ENCODE measurements around the gene PGBD4.

Gene PGBD4

DNA sequence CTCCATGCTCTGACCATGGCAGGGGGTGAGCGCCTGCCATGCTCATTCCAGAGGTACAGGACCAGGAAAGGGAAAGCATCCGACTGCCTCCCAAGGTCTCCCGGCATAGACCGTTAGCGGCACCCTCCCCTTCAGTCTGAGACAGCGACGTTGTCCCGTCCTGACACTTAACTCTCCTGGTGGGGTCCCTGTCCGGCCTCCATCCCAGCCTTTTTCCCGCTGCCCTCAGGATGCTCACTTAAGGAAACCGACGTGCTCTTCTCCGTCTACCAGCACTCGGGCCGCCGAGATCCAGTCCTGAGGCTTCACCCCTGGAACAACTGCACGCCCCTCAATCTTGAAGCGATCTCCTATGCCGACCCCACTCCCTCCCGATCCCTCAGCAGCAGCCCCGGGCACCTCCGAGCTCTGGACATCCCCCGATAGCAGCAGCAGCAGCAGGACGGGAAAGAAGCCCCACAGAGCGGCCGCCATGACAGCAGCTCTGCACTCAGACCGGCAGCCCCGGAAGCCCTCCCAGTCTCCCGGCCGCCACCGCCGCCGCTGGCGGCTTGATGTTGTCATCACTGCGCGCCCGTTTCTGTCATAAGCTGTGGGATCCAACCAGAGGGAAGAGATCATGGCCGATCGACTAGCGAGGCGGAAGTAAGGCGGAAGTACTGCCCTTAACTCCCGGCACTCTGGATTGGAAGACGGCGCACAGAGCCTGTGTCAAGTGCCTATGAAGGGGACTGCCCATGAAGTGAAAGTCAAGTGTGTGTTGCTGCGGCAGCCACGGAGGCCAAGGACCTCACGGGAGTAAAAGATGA lies at the start of gene PGBD4, which contains the start of gene EMC7:
Gene PGBD4, plus strand, starts transcription at position 718 of the 809 bp plus-strand sequence. CDS start 449 bp downstream, outside the sequence.
Gene EMC7, minus strand, starts transcription at position 497 of the 809 bp plus-strand sequence. Its CDS starts 23 bp downstream, at position 474.
- Mint-ChIP-seq H3K4me3 (peak within 1 kb of the TSS; percentile 100), H3K27ac (peak within 1 kb of the TSS; percentile 100), H3K9me3 (no peaks in the 10 kb centered on the region), H3K36me3 (peaks cover 23% of the 10 kb centered on the region), H3K4me1 (peaks cover 22% of the 10 kb centered on the region)
- peak; percentile 99 for ATAC-seq
- DNase-seq (ENCODE audit: low spot score in 2 of 2) = peak; percentile 99 to 100

DNA sequence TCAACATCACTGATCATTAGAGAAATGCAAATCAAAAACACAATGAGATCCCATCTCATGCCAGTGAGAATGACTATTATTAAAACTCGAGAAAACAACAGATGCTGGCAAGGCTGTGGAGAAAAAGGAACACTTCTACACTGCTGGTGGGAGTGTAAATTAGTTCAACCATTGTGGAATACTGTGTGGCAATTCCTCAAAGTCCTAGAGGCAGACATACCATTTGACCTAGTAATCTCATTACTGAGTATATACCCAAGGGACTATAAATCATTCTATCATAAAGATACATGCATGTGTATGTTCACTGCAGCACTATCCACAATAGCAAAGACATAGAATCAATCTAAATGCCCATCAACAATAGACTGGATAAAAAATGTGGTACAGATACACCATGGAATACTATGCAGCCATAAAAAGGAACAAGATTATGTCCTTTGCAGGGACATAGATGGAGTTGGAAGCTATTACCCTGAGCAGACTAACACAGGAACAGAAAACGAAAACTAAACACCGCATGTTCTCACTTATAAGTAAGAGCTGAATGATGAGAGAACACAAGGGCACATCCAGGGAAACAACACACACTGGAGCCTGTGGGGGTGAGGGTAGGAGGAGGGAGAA lies 47.7 kb upstream of the PGBD4 start:
- Mint-ChIP-seq H3K36me3 (peaks cover 6% of the 10 kb centered on the region), H3K27ac (no peak overlapping the region), H3K4me3 (no peak overlapping the region), H3K9me3 (peaks cover 16% of the 10 kb centered on the region), H3K4me1 (no peaks in the 10 kb centered on the region)
- DNase-seq (ENCODE audit: low spot score in 2 of 2) (no peak), ATAC-seq (no peak)

DNA sequence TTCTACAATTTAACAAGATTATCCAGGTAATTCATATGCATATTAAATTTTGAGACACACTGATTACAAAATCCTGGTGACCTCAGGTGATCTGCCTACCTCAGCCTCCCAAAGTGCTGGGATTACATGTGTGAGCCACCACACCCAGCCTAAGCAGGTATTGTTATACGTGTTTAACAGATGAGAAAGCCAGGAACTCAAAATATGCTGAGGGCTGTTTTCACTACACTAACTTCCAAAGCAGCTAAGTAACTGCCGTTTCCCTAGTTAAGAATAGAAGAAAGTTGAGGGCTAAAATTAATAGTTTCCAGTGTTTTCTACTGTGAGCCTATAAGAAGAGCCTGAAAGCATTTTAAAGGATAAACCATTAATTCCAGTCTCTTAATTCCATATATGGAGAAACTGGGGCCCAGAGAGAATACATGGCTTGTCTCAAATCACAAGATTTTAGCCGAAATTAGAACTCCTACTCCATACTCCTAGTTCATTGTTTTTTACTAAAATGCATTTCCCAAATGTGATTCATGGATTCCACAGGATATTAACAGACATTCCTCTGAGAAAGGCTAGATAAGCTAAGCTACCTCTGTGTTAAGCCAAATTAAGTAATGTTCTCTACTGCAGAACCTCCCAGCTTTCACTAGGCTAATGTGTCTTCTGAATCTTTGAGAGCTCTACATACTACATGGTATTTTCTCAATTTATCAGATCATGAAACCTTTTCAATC lies 45.9 kb upstream of the PGBD4 start:
- Mint-ChIP-seq H3K4me3 (no peak overlapping the region), H3K9me3 (peaks cover 5% of the 10 kb centered on the region), H3K4me1 (no peaks in the 10 kb centered on the region), H3K36me3 (peaks cover 6% of the 10 kb centered on the region), H3K27ac (no peak overlapping the region)
- no peak for DNase-seq (ENCODE audit: low spot score in 2 of 2)
- ATAC-seq = no peak

DNA sequence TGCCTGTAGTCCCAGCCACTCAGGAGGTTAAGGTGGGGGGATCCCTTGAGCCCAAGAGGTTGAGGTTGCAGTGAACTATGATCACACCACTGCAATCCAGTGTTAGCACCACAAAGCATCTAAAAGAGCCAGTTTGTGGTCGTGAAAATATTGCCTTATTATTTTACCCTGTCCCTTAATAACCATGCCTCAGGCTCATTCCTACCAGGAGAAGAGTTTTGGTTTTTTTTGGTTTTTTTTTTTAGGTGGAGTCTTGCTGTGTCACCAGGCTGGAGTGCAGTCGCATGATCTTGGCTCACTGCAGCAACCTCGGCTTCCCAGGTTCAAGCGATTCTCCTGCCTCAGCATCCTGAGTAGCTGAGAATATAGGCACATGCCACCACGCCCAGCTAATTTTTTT lies 45.0 kb upstream of the PGBD4 start:
- Mint-ChIP-seq H3K4me3 (no peak overlapping the region), H3K4me1 (no peaks in the 10 kb centered on the region), H3K9me3 (no peaks in the 10 kb centered on the region), H3K27ac (no peak overlapping the region), H3K36me3 (no peaks in the 10 kb centered on the region)
- no peak for ATAC-seq
- DNase-seq (ENCODE audit: low spot score in 2 of 2) = no peak

DNA sequence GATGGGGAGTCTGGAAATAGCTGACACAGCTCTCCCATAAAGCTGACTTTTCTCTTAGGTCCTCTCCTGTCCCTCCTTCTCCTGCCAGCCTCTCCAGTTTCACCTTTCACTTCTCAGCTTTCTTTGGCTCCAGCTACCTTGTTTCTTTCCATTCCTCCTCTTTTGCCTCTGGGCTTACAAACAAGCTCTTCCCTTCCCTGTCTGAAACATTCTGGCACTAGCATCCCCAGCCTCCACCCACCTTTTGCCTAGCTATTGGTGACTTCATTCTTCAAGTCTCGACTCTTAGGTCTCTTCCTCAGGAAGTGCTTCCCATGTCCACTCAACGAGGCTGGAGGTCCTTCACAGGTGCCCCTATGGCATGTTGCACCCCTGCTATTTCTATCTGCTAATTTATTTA lies 42.4 kb upstream of the PGBD4 start:
- ATAC-seq (no peak), DNase-seq (ENCODE audit: low spot score in 2 of 2) (no peak)
- H3K9me3 Mint-ChIP-seq = no peaks in the 10 kb centered on the region
- H3K4me3 Mint-ChIP-seq = no peak overlapping the region
- H3K27ac Mint-ChIP-seq = peak overlapping the region; percentile 20
- H3K36me3 Mint-ChIP-seq = no peaks in the 10 kb centered on the region
- no peaks in the 10 kb centered on the region for H3K4me1 Mint-ChIP-seq

DNA sequence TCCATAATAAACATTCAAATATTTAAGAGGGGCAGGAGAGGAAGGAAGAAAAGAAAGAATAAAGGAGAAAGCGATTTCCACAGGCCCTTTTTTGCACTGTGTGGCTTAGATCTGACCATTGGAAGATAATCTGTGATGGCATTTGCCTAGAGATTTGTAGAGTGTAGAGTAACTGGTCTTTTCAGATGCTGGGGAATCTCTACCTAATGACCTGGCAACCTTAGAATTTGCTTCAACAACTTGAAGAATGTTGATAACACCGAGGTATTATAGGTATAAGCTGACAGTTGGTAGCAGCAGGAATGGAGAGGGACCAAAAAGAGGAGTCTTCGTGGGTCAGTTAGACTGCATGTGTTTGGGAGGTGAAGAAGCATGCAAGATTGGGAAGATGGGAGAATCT lies 41.9 kb upstream of the PGBD4 start:
- DNase-seq (ENCODE audit: low spot score in 2 of 2) (no peak), ATAC-seq (no peak)
- no peaks in the 10 kb centered on the region for H3K4me1 Mint-ChIP-seq
- H3K27ac Mint-ChIP-seq = peak overlapping the region; percentile 20
- no peak overlapping the region for H3K4me3 Mint-ChIP-seq
- no peaks in the 10 kb centered on the region for H3K36me3 Mint-ChIP-seq
- H3K9me3 Mint-ChIP-seq = no peaks in the 10 kb centered on the region

DNA sequence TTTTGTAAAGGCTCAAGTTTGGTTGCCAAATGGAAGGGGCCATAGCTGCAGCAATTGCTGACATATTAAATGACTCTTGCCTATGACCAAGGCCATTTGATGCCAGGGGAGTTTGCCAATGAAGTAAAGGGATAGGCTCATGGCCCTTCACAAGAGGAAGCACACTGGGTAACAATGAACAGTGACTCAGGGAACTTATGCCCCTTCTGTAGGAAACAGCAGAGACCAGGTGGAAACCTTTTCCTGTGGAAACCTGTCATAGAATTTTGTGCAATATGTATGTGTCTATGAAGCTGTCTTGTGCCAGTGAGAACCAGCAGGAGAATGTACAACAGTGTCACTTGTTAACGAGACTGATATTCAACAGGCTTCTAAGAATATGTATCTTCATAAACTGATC lies 37.4 kb upstream of the PGBD4 start:
- H3K27ac Mint-ChIP-seq = peak overlapping the region; percentile 23
- H3K4me3 Mint-ChIP-seq = no peak overlapping the region
- H3K36me3 Mint-ChIP-seq = no peaks in the 10 kb centered on the region
- DNase-seq (ENCODE audit: low spot score in 2 of 2) = no peak
- ATAC-seq = no peak
- no peaks in the 10 kb centered on the region for H3K9me3 Mint-ChIP-seq
- no peaks in the 10 kb centered on the region for H3K4me1 Mint-ChIP-seq

DNA sequence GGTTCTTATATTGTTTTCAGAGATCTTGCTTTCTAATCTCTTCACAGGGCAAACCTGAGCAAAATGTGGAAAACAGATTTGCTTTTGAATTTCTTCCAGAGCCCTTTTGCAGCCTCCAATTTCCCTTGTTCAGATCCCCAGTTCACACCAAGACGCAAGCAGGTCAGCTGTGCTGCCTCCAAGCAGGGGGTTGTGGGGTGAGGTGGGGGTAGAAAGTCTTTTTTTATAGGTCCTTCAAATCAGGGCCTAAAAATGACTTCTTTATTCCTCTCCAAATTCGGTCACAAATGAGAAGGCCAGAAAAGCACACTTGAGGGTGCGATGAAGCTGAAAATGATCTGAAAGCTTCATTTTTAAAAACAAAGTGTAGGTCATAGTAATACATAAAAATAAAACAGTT lies 36.6 kb upstream of the PGBD4 start:
- Mint-ChIP-seq H3K27ac (no peak overlapping the region), H3K36me3 (no peaks in the 10 kb centered on the region), H3K4me1 (no peaks in the 10 kb centered on the region), H3K9me3 (no peaks in the 10 kb centered on the region), H3K4me3 (no peak overlapping the region)
- ATAC-seq (no peak), DNase-seq (ENCODE audit: low spot score in 2 of 2) (no peak)

DNA sequence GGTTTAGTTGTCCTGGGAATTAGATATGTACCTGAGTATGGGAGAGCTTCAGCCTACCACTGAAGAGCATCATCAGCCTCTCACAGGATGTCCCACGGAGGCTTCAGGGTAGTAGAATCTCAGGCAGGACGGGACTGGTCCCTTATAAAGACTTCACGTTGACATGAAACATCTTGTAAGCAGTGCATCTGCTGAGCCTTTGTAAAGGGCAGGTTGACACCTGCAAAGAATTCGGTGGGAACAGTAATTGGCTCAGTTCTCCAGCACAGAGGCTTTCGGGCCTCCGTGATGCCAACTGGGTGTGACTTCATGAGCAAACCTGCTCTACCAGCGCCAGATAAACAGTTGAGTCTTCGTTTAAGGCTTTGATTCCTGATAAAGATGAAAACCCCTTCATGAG lies 35.9 kb upstream of the PGBD4 start:
- DNase-seq (ENCODE audit: low spot score in 2 of 2) (no peak), ATAC-seq (no peak)
- no peaks in the 10 kb centered on the region for H3K4me1 Mint-ChIP-seq
- H3K4me3 Mint-ChIP-seq = no peak overlapping the region
- H3K27ac Mint-ChIP-seq = no peak overlapping the region
- H3K9me3 Mint-ChIP-seq = no peaks in the 10 kb centered on the region
- H3K36me3 Mint-ChIP-seq = no peaks in the 10 kb centered on the region

DNA sequence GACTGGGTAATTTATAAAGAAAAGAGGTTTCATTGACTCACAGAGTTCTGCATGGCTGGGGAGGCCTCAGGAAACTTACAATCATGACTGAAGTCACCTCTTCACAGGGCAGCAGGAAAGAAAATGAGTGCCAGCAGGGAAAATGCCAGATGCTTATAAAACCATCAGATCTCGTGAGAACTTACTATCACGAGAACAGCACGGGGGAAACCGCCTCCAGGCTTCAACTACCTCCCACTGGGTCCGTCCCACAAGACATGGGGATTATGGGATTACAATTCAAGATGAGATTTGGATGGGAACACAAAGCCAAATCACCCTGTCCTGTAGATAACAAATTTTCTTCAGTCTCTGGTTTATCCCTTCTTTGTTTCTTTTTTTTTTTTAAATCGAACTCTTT lies 31.9 kb upstream of the PGBD4 start:
- Mint-ChIP-seq H3K27ac (no peak overlapping the region), H3K4me1 (no peaks in the 10 kb centered on the region), H3K36me3 (no peaks in the 10 kb centered on the region), H3K4me3 (no peak overlapping the region), H3K9me3 (no peaks in the 10 kb centered on the region)
- no peak for ATAC-seq
- no peak for DNase-seq (ENCODE audit: low spot score in 2 of 2)

DNA sequence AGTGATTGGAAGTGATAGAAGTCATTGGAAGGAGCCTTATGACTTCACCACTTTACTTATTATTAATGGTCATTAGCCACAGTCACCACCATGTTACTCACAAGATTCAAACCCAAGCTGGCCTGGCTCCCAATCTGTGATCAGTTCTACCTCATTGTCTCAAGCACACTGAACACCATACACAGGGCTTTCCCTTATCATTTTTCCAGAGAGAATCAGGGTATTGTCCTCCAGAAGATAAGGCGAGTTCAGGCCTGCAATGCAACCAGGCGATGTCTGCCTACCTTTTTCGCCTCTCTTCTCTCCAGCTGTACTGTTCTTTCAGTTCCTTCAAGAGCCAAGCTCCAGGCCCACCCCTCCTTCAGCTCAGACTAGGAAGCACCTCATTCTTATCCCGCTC lies 25.1 kb upstream of the PGBD4 start:
- Mint-ChIP-seq H3K9me3 (no peaks in the 10 kb centered on the region), H3K4me3 (no peak overlapping the region), H3K4me1 (no peaks in the 10 kb centered on the region), H3K36me3 (no peaks in the 10 kb centered on the region), H3K27ac (no peak overlapping the region)
- no peak for ATAC-seq
- DNase-seq (ENCODE audit: low spot score in 2 of 2) = no peak

DNA sequence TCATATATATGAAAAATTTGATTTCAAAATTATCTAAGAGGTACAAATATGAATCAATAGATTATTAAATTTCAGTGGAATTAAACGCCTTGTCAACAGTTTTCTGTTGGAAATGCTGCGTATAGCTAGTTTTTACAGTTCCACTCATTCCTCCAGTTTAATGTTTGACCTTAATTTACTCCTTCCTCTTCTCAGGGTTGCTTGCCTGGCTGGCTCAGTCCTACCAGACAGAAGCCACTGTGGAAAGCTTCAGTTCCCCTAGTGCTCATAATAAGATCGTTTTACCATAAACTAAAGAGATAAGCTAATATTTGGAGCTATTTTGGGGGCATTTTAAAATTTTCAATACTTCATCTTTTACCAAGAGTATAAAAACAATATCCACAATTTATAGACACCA lies 23.0 kb upstream of the PGBD4 start:
- Mint-ChIP-seq H3K4me3 (no peak overlapping the region), H3K27ac (no peak overlapping the region), H3K4me1 (no peaks in the 10 kb centered on the region), H3K9me3 (no peaks in the 10 kb centered on the region), H3K36me3 (peaks cover 18% of the 10 kb centered on the region)
- DNase-seq (ENCODE audit: low spot score in 2 of 2) (no peak), ATAC-seq (no peak)

DNA sequence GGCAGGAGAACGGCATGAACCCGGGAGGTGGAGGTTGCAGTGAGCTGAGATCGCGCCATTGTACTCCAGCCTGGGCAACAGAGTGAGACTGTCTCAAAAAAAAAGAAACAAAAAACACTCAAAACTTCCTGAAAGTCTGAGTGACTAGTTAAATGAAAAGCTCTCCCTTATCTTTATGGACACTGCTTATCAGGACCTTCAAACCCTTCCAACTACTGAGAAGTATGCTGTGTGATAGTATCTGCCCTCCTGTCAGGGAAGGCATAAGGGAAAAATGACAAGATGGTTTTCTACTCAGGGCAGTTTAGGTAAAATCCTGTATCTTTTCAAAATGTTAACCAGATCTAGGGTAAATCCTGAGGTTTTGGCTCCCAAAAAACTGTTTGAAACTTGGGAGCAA lies 22.0 kb upstream of the PGBD4 start:
- no peak overlapping the region for H3K4me3 Mint-ChIP-seq
- no peak for ATAC-seq

DNA sequence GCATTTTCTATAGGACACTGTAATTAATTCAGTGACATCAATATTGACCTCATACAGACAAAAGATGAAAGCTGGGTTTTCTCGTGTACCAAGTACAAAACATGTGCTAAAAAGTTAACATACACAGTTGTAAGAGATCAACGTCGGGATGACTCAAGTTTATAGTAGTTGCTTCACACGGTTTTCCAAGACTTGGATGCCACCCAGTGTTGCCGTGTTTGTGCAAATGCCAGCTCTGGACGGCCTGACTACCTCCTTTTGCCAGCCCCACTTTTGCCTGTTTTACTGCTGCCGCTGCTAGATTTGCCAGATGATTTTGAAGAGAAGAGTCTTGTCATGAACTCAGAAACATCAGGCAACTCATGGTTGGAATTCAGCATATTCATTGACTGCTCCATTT lies 17.8 kb upstream of the PGBD4 start:
- H3K4me3 Mint-ChIP-seq = no peak overlapping the region
- H3K27ac Mint-ChIP-seq = no peak overlapping the region
- peaks cover 70% of the 10 kb centered on the region for H3K36me3 Mint-ChIP-seq

More for the DNA sequence above, 22.0 kb upstream of the PGBD4 start:
- Mint-ChIP-seq H3K9me3 (no peaks in the 10 kb centered on the region), H3K36me3 (peaks cover 28% of the 10 kb centered on the region), H3K27ac (no peak overlapping the region), H3K4me1 (no peaks in the 10 kb centered on the region)
- DNase-seq (ENCODE audit: low spot score in 2 of 2) = no peak

DNA sequence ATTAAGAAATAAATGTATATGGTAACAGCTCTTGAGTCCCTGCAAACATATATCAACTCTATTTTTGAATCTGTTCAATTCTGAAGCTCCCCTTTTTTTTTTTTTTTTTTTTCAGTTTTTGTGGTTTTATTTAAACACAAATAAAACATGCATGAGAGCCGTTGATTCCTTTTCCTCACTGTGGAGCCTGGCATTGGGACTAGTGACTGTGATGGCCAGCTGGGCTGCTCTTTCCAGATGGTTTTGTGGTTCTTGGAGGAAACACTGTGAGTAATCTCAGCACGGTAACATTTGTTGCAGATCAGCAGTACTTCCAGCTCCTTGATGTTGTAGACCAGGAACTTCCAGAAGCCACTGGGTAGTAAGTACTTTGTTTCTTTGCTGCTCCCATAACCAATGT lies 16.1 kb upstream of the PGBD4 start:
- Mint-ChIP-seq H3K27ac (no peak overlapping the region), H3K4me1 (no peaks in the 10 kb centered on the region), H3K36me3 (peaks cover 83% of the 10 kb centered on the region), H3K9me3 (no peaks in the 10 kb centered on the region), H3K4me3 (no peak overlapping the region)
- DNase-seq (ENCODE audit: low spot score in 2 of 2) (no peak), ATAC-seq (no peak)

More for the DNA sequence above, 17.8 kb upstream of the PGBD4 start:
- ATAC-seq = no peak
- no peak for DNase-seq (ENCODE audit: low spot score in 2 of 2)
- no peaks in the 10 kb centered on the region for H3K4me1 Mint-ChIP-seq
- no peaks in the 10 kb centered on the region for H3K9me3 Mint-ChIP-seq

All from stimulated activated effector memory CD8-positive, alpha-beta T cell treated with anti-CD3 and anti-CD28 coated beads, Interleukin-12 subunit alpha, Interleukin-12 subunit beta, amount 100 ng/mL, for 72 hours (primary cell).